GM12872 (cell line): ENCODE results near the gene IVD.

Experiments
- TF ChIP-seq, protein P1 (sequence below): IDR thresholded peaks from 3 replicates; pipeline ENCODE4 v1.5.1; 2011; ENCODE audit warnings: low read depth, mild to moderate bottlenecking, low read length, moderate library complexity; ENCODE audit not compliant: insufficient read depth

IVD gene

DNA sequence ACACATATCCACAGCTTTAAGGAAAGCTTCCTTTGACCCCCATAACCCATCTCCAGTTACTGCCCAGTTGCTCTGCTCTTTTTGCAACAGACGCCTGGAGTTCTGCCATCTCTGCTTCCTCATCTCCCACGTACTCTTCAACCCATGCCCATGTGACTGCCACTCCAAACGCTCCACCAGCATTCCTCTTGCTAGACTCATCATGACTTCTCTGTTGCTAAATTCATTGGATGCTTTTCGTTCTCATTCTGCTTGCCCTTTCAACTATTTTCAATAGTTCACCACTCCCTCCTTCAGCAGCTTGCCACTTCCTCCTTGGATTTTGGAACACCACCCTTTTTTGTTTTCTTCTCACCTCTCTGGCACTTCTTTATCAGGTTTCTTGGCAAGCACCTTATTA lies 25.7 kb upstream of the IVD start:
- TF ChIP-seq, protein P1, sequence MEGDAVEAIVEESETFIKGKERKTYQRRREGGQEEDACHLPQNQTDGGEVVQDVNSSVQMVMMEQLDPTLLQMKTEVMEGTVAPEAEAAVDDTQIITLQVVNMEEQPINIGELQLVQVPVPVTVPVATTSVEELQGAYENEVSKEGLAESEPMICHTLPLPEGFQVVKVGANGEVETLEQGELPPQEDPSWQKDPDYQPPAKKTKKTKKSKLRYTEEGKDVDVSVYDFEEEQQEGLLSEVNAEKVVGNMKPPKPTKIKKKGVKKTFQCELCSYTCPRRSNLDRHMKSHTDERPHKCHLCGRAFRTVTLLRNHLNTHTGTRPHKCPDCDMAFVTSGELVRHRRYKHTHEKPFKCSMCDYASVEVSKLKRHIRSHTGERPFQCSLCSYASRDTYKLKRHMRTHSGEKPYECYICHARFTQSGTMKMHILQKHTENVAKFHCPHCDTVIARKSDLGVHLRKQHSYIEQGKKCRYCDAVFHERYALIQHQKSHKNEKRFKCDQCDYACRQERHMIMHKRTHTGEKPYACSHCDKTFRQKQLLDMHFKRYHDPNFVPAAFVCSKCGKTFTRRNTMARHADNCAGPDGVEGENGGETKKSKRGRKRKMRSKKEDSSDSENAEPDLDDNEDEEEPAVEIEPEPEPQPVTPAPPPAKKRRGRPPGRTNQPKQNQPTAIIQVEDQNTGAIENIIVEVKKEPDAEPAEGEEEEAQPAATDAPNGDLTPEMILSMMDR: no peak

DNA sequence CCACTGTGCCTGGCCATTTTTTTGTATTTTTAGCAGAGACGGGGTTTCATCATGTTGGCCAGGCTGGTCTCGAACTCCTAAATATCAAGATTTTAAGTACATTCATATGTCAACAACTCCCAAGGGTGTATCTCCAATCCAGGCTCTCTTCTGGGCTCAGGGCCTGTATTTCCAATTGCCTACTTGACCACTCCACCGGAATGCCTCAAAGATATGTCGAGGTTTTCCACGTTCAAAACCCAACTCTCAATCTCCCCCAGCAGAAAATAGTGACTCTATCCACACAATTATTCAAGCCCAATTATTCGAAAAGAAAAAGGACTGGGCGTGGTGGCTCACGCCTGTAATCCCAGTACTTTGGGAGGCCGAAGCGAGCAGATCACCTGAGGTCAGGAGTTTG lies 25.0 kb upstream of the IVD start:
- TF ChIP-seq, protein P1: no peak

DNA sequence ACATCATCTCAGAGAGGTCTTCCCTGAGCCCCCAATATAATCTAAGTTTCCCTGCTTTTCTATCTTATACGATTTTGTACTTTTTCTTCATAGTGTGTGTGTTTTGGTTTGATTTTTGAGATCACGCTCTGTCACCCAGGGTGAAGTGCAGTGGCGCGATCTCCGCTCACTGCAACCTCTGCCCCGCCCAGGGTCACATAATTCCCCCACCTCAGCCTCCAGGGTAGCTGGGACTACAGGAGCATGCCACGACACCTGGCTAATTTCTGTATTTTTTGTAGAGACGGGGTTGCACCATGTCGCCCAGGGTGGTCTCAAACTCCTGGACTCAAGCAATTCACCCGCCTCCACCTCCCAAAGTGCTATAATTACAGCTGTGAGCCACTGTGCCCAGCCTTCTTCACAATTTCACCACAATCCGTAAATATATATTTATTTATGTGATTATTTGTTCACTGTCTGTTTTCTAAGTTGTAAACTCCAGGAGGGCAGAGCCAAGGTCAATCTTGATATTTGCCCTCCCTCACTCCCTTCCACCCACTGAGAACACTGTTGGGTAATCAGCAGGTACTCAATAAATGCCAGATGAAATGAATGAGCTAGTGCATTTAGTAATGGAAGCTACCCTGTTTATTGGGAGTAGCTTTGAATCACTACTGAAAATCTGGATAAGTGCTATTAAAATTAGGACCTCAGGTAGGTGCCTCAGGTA lies 23.6 kb upstream of the IVD start:
- TF ChIP-seq, protein P1: no peak

DNA sequence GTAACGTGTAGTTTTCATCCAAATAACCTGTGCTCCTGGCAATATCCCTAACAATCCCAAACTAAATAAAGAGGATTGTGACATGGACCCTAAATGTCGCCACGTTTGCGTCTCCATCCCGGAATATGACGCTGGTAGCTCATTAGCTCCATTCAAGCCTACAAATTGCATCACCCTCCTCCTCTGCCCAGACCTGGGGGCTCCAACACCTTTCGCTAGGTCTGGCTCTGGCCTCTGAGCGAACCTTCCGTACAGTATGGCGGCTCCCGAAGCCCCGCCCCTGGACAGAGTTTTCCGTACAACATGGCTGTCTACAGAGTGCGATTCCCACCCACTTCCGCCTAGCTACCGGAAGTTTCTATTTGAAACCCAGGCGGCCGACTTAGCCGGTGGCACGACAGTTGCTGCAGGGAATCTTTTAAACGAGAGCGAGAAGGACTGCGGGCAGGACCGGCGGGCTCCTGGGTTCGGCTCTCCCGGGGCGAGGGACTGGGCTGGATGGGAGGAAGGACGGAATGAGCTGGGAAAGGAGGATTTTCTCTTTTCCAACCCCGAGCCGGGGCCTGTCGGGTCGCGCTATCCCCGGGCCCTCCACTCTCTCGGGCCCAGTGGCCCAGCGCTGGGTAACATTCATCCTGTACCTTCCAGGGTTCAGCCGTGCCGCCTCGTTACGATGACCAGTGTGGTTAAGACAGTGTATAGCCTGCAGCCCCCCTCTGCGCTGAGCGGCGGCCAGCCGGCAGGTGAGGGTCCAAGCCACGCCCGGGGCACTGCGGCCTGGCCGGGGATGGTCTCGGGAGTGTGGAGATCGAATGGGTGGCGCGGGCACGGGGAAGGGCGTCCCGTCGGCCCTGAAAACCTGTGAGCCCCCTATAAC lies 22.8 kb upstream of the IVD start, which contains the start of gene KNSTRN:
TSS of gene KNSTRN (plus strand) at position 142 of the 877 bp plus-strand sequence. CDS start at position 257, 115 bp downstream.
- TF ChIP-seq, protein P1: no peak

DNA sequence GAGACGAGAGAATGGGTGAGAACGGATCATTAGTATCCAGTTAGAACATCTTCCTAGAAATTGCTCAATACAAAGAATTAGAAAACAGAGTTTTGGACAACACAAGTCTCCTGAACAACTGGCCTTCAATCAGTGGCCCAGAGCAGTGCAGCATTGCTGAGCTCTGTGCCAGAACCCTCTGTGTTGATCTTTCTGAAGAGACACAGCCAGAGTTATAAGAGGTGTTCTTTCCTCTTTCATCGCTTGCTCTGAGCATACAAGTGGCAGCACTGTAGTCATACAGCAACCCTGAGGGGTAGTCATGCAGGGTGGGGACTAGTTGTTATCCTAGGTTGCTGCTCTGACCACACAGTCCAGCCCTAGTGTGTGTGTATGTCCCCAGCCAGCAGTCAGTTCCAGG lies 19.1 kb upstream of the IVD start:
- TF ChIP-seq, protein P1: no peak

DNA sequence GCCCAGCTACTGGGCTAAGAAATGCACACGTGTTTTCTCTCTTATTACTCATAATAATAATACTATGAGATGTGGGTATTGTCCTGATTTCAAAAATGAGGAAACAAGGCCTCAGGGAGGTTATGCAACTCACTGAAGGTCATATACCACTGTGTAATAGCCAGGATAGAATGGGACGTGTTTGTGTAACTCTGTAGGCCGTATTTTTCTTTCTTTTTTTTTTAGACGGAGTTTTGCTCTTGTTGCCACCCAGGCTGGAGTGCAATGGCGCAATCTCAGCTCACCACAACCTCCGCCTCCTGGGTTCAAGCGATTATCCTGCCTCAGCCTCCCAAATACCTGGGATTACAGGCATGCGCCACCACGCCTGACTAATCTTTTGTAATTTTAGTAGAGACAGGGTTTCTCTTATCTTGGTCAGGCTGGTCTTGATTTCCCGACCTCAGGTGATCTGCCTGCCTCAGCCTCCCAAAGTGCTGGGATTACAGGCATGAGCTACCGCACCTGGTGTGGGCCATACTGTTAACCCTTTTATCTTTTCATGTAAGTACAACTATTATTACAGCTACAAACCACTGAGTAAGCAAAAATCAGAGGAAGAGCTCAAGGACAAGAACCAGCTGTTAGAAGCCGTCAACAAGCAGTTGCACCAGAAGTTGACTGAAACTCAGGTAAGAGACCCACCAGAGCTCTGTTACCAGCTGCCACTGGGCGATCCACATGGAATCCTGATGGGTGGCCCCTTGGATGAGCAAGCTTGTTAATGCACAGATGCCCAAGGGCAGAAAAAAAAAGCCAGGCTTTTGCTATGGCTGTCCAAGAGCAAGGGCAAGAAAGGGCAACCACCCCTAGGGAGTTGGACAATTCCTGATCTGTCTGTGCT lies 16.4 kb upstream of the IVD start:
- TF ChIP-seq, protein P1: no peak
